Measurements from ENCODE around the gene MMP19. TPM values are rescaled to one million over a fixed set of nuclear protein-coding genes. Genes with fewer than 3 reads are reported as not detected.
"Not testable (repeated sequence)": the region's sequence is repeated elsewhere in the genome, so short reads cannot be mapped to it uniquely, and the experiment has no call there.

Gene MMP19
- total and polyA plus RNA-seq, 8 donors = 0.63 to 7.5 (median 3.0) TPM

- ATAC-seq (peak in 3 of 4 donors; percentile 25 to 76 (median 51)), FAIRE-seq (no peak), DNase-seq (no peak)
- 34 to 46% methylated on average over 2 of the region's 2 CpGs for whole genome bisulfite sequencing, 2 donors
- intact Hi-C loops (cut with DNase I) = no loop called here
- no peaks in the 10 kb centered on the region for H3K27me3 ChIP-seq
- H3K4me3 ChIP-seq = no peak overlapping the region
- no peaks in the 10 kb centered on the region for H3K4me1 ChIP-seq
- no peak for TF ChIP-seq CTCF (IDR thresholded peaks at IDR 0.05)
- H3K27ac ChIP-seq = no peak overlapping the region
- H3K36me3 ChIP-seq = no peaks in the 10 kb centered on the region
- H3K9me3 ChIP-seq = no peaks in the 10 kb centered on the region
Measured at GRCh38 chr12:55874443-55874842, 31.7 kb upstream of the MMP19 start.

- H3K27me3 ChIP-seq; H3K4me3 ChIP-seq; H3K9me3 ChIP-seq; FAIRE-seq; H3K4me1 ChIP-seq; H3K27ac ChIP-seq; intact Hi-C loops (cut with DNase I); ATAC-seq; DNase-seq; H3K36me3 ChIP-seq: not testable (repeated sequence)
- WGBS, 2 donors = 94 to 100% methylated on average over 3 of the region's 3 CpGs
Measured at GRCh38 chr12:55866454-55867004, 23.8 kb upstream of the MMP19 start.

GRCh38 chr12:55865327-55865726, 22.6 kb upstream of the MMP19 start:
- intact Hi-C loops (cut with DNase I) = no loop called here
- no peaks in the 10 kb centered on the region for H3K27me3 ChIP-seq
- TF ChIP-seq CTCF (IDR thresholded peaks at IDR 0.05) = no peak
- H3K36me3 ChIP-seq = no peaks in the 10 kb centered on the region
- DNase-seq (no peak), ATAC-seq (no peak), FAIRE-seq (no peak)
- H3K9me3 ChIP-seq = no peaks in the 10 kb centered on the region
- H3K27ac ChIP-seq = no peak overlapping the region
- H3K4me3 ChIP-seq = no peak overlapping the region
- H3K4me1 ChIP-seq = no peaks in the 10 kb centered on the region
- WGBS, 2 donors = 75 to 79% methylated on average over 2 of the region's 2 CpGs

- intact Hi-C loops (cut with DNase I) = not testable (repeated sequence)
Measured at GRCh38 chr12:55862931-55863330, 20.2 kb upstream of the MMP19 start.

GRCh38 chr12:55862286-55862685, 19.6 kb upstream of the MMP19 start:
- TF ChIP-seq CTCF (IDR thresholded peaks at IDR 0.05) = no peak
- no peaks in the 10 kb centered on the region for H3K36me3 ChIP-seq
- no peak for DNase-seq
- no peaks in the 10 kb centered on the region for H3K9me3 ChIP-seq
- intact Hi-C loops (cut with DNase I) = no loop called here
- no peak for FAIRE-seq
- no peaks in the 10 kb centered on the region for H3K27me3 ChIP-seq
- H3K4me1 ChIP-seq = no peaks in the 10 kb centered on the region
- no peak overlapping the region for H3K4me3 ChIP-seq
- H3K27ac ChIP-seq = no peak overlapping the region
- peak in 1 of 4 donors; percentile 31 for ATAC-seq

More at GRCh38 chr12:55862931-55863330, 20.2 kb upstream of the MMP19 start:
- H3K4me3 ChIP-seq, H3K9me3 ChIP-seq, H3K4me1 ChIP-seq, ATAC-seq, DNase-seq, FAIRE-seq, H3K36me3 ChIP-seq, H3K27ac ChIP-seq, H3K27me3 ChIP-seq: not testable (repeated sequence)
- 96% methylated on average over 12 to 13 of the region's 13 CpGs for WGBS, 2 donors

- TF ChIP-seq CTCF (IDR thresholded peaks at IDR 0.05) = no peak
- DNase-seq (no peak), FAIRE-seq (no peak), ATAC-seq (peak in 1 of 4 donors; percentile 24)
- no peak overlapping the region for H3K4me3 ChIP-seq
- 79 to 87% methylated on average over 3 of the region's 3 CpGs for WGBS, 2 donors
- intact Hi-C loops (cut with DNase I) = no loop called here
- H3K36me3 ChIP-seq = no peaks in the 10 kb centered on the region
- no peak overlapping the region for H3K27ac ChIP-seq
- no peaks in the 10 kb centered on the region for H3K27me3 ChIP-seq
- H3K9me3 ChIP-seq = no peaks in the 10 kb centered on the region
- no peaks in the 10 kb centered on the region for H3K4me1 ChIP-seq
Measured at GRCh38 chr12:55861871-55862270, 19.1 kb upstream of the MMP19 start.

Data from pancreas (tissue), 10 donors.